ENCODE measurements around the gene PITPNC1.
A peak's percentile ranks its signal among the peaks of the same experiment; 100 is the strongest.
"Not testable (repeated sequence)": the region's sequence is repeated elsewhere in the genome, so short reads cannot be mapped to it uniquely, and the experiment has no call there.

The PITPNC1 gene

DNA sequence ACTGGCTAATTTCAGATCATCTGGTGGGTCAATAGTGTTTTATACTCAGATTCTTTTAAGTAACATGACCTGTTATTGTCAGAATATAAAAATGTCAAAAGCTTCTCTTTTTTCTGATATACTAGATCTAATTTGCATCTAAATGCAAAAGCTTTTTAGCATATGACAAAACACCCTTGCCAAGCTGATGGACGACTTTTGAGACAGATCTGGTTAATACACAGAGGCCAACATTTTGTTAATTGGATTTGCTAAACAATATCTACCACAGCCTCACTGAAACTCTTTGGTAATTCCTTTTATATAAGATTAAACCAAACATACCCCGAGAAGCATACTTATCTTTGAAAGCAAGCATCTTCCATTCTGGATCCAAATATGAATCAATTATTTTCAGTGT lies 330.4 kb downstream of the PITPNC1 start:
- DNase-seq = peak; percentile 28

DNA sequence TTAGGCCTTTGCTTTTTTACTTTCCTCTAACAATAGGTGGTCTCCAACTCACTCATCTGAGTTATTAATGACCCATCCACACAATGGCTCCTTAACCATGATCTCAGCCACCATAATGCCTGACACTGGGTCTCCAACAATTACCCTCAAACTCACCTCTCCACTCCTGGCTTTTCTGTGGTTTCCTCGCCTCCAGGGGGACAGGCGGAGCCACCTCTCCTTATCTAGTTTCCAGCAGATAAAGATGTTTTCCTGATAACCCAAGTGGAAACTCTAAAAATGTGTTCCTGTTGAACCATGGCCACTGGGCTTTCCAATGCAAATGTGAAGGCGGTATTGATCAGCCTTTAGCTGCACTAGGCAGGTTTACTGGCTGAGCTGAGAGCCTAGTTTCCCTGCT lies 331.3 kb downstream of the PITPNC1 start:
- DNase-seq = no peak

DNA sequence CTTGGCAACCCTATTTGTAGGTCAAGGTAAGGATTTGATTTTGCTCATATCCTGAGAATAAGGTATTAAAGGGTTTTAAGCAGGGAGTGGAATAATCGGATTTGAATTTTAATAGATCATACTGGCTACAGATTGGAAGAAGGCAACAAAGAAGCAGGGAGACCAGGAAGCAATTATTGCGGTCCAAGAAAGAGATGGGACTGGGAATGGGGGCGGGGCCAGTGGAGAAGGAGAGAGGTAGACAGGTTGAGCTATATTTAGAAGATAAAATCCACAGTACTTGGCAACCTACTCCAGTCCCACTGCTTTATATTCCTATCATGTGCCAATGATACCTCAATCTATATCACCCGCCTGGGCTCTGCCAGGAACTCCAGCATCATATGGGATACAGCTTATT lies 334.8 kb downstream of the PITPNC1 start:
- DNase-seq = no peak

- no peak for DNase-seq
Measured at GRCh38 chr17:67712375-67712774, 335.3 kb downstream of the PITPNC1 start.

- no peak for DNase-seq
Measured at GRCh38 chr17:67713169-67713568, 336.1 kb downstream of the PITPNC1 start.

- DNase-seq = no peak
Measured at GRCh38 chr17:67716405-67716798, 339.3 kb downstream of the PITPNC1 start.

- no peak for DNase-seq
Measured at GRCh38 chr17:67717192-67717623, 340.1 kb downstream of the PITPNC1 start.

- peak; percentile 95 for DNase-seq
Measured at GRCh38 chr17:67717624-67718324, 340.7 kb downstream of the PITPNC1 start, which contains the start of gene NOL11. NOL11 (plus strand) TSS chr17:67717936; CDS start chr17:67717948, 12 bp downstream.

DNA sequence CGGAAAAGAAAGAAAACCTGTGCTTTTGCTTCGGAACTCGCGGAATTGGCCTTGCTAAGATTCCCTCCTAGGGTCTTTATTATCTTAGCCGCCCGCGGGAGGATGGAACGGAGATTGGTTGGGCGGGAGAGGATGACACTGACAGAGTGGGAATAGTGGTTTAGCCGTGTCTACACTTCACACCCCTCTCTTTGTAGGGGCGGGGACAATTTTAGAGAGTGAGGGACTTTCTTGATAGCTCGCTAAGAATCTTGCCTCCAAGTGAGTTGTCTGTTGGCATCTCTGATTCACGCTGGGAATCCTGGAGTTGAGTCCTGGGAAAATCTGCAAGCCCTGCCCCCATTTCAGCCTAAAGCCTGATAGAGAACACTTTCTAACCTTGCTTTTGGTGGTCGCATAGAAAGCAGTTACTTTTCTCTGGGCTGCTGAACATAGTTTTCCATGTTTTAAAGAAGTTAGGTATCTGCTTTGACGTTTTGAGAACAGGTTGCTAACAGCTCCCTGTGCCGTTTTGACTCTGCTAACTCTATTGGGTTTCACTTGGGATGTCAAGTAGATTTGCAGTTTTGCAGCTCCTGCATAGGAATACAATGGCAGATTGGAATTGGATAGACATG lies 341.4 kb downstream of the PITPNC1 start:
- no peak for DNase-seq

DNA sequence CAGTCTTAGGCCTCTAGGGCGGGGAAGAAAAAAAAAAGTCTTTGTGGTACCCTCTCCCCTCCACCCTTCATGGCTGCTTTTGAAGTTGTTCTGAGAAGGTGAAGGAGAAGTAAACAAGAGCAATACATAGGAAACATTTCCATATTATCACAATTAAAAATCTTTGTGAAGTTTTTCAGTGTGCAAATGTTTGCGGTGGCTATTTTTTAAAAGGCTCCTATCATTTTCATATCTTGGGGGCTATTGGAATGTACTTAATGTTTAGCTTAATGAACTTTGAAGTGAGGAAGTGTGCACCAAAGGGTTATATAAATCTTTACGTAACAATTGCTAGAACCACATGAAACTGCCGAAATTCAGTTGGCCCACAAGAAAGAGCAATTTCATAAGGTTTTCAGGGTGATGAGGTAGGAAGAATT lies 348.3 kb downstream of the PITPNC1 start:
- DNase-seq = no peak

DNA sequence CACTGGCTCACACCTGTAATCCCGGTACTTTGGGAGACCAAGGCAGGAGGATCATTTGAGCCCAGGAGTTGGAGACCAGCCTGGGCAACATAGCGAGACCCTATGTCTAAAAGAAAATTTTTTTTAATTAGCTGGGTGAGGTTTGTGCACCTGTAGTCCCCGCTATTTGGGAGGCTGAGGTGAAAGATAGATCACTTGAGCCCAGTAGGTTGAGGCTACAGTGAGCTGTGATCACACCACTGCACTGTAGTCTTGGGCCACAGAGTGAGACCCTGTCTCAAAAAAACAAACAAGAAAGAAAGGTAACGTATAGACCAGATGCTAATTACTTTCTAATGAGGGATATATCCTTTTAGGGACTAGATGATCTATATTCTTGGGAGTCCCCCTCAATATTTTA lies 348.7 kb downstream of the PITPNC1 start:
- DNase-seq = no peak

- DNase-seq = not testable (repeated sequence)
Measured at GRCh38 chr17:67727152-67728039, 350.3 kb downstream of the PITPNC1 start.

DNA sequence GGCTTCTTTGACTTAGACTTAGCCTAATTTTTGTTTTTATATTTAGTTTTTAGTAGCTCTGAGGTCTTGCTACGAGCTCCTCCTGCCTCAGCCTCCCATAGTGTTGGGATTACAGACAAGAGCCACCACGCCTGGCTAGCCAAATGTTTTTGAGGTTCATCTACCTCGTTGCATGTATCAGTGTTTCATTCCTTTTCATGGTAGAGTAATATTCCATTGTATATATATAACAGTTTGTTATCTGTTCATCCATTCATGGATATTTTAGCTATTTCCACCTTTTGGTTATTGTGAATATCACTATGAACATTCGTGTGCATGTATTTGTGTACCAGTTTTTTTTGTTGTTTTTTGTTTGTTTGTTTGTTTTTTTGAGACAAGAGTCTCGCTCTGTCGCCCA lies 352.8 kb downstream of the PITPNC1 start:
- DNase-seq = no peak

- DNase-seq = no peak
Measured at GRCh38 chr17:67730731-67731130, 353.6 kb downstream of the PITPNC1 start.

GRCh38 chr17:67733449-67733848 lies 356.4 kb downstream of the PITPNC1 start:
- DNase-seq = no peak

GRCh38 chr17:67737145-67737544 lies 360.1 kb downstream of the PITPNC1 start:
- DNase-seq = no peak

- no peak for DNase-seq
Measured at GRCh38 chr17:67742025-67742424, 364.9 kb downstream of the PITPNC1 start.
